Heart left ventricle (tissue), 16 donors: ENCODE measurements around the gene PLEKHA1. TPM values are rescaled to one million over a fixed set of nuclear protein-coding genes. Genes with fewer than 3 reads are reported as not detected.

Experiments
- ATAC-seq, 4 donors: fragments of 200-7000 bp; cut with Tn5 transposase; one replicate each; pipeline ENCODE4 v1.9.1; 2020 to 2022; ENCODE audit warnings: moderate library complexity in 4 of 4, mild to moderate bottlenecking in 3 of 4, moderate number of reproducible peaks in 1 of 4
- DNase-seq, 5 donors: peaks; one replicate each; pipeline ENCODE4 v3.0.0-alpha.2; 2020
- H3K27ac ChIP-seq, 12 donors: fragments of 200-600 bp; sonication (generic) in 4 of 12; one replicate each; pipeline versions ENCODE4 v1.5.0 to v1.8.0; 2016 to 2022; ENCODE audit warnings: mild to moderate bottlenecking in 2 of 12
- H3K27me3 ChIP-seq, 9 donors: fragments of 200-600 bp; sonication (generic) in 2 of 9; one replicate each; pipeline versions ENCODE4 v1.5.1 to v1.8.0; 2016 to 2022; ENCODE audit warnings: mild to moderate bottlenecking in 3 of 9
- H3K36me3 ChIP-seq, 9 donors: fragments of 200-600 bp; sonication (generic) in 2 of 9; one replicate each; pipeline versions ENCODE4 v1.5.0 to v1.8.0; 2018 to 2022; ENCODE audit warnings: mild to moderate bottlenecking in 2 of 9
- H3K4me1 ChIP-seq, 12 donors: fragments of 200-600 bp; sonication (generic) in 4 of 12; one replicate each; pipeline versions ENCODE4 v1.5.0 to v1.8.0; 2016 to 2022; ENCODE audit warnings: mild to moderate bottlenecking in 3 of 12
- H3K4me3 ChIP-seq, 12 donors: fragments of 200-600 bp; sonication (generic) in 4 of 12; one replicate each; pipeline versions ENCODE4 v1.5.0 to v1.8.0; 2017 to 2022; ENCODE audit warnings: mild to moderate bottlenecking in 9 of 12, moderate library complexity in 4 of 12
- H3K9me3 ChIP-seq, 12 donors: fragments of 200-600 bp; sonication (generic) in 4 of 12; one replicate each; pipeline versions ENCODE4 v1.5.0 to v1.8.0; 2016 to 2022; ENCODE audit warnings: mild to moderate bottlenecking in 1 of 12
- CTCF ChIP-seq, 12 donors: fragments of 200-600 bp; sonication (generic) in 4 of 12; IDR thresholded peaks; one replicate each; pipeline versions ENCODE4 v1.5.0 to v1.8.0; 2018 to 2022; ENCODE audit warnings: antibody characterized with exemption in 12 of 12, mild to moderate bottlenecking in 5 of 12
- POLR2A ChIP-seq, 2 donors: fragments of 450-650 bp; IDR thresholded peaks; one replicate each; pipeline ENCODE4 v1.6.1; 2017; ENCODE audit warnings: antibody characterized with exemption in 2 of 2, mild to moderate bottlenecking in 2 of 2, moderate library complexity in 2 of 2
- WGBS, 4 donors: extraction: QIAGEN DNeasy Blood & Tissue Kit in 2 of 4; methylation state at CpG; one replicate each; pipeline versions ENCODE4 v1.1.5 to v1.1.7; 2013 to 2018; 5-methylcytosine and 5-hydroxymethylcytosine counted together
- intact Hi-C, 10 donors: fragments of 100-400 bp; cut with DNase I; formaldehyde crosslinking; loops; one replicate each; pipeline versions ENCODE4 v1.11.1 to v1.14.2; 2022
- polyA plus RNA-seq, 2 donors: library from polyadenylated mRNA; stranded (reverse); fragments of 200-250 nt; gene quantifications; one replicate each; pipeline ENCODE4 v1.2.3, GENCODE V29; 2013
- total RNA-seq, 9 donors: library from RNA; depleted of rRNA in 2 of 9; stranded (reverse); fragments of >200 nt in 2 of 9; fragmentation: NEBNext Ultra II Directional in 3 of 9; extraction: Animal tissue kit (Norgen Biotek cat#: 25700) in 3 of 9; gene quantifications; one replicate each; pipeline versions ENCODE4 v1.1.0 to v1.2.4, GENCODE V29; 2016 to 2023
- donor health status: ischemic (EF 13 %, LVEDD 7.1; RV severe dilation, severe dysfunction).
- donor health status: healthy with polysubstance abuse.
- donor health status: DM: no; HTN: yes; CAD: no.
- donor health status: DM: no; HTN: no; CAD: no.
- donor health status: ischemic (EF 25% LVEDD 6.9; RV normal size, moderate dysfunction).
- donor health status: ischemic (EF 25% LVEDD 5.7; RV mildly dilated, moderate dysfunction).
- donor health status: healthy.
- donor health status: DM: yes; HTN: yes; CAD: no.
- donor health status: ischemic (EF 35%, LVEDD 5.7; RV mildly dilated, moderate dysfunction).
- donor health status: nonischemic (EF 11% LVEDD 7.7; RV severe dilation, severe dysfunction).
- donor health status: DM: yes; HTN: yes; CAD: no.
- donor health status: PGD.
- donor health status: ischemic (EF 29% LVEDD 5.4; RV normal size, mild dysfunction).
- donor health status: nonischemic (EF 23%, LVEDD 6.1; RV moderate dilation, normal function).

Gene PLEKHA1
- total and polyA plus RNA-seq, 11 donors: 14.1 to 70.6 (median 43.3) TPM

- Histone ChIP-seq H3K4me1 (peaks cover 0 to 39% (median 8%) of the 10 kb centered on the region in 12 donors), H3K36me3 (no peaks in the 10 kb centered on the region), H3K27me3 (no peaks in the 10 kb centered on the region), H3K27ac (peak overlapping the region in 11 of 12 donors; percentile 37 to 81 (median 69)), H3K9me3 (no peaks in the 10 kb centered on the region), H3K4me3 (no peak overlapping the region)
- peak; percentile 60 to 79 (median 72) for ATAC-seq
- DNase-seq: peak in 4 of 5 donors; percentile 50 to 70 (median 66)
- 36 to 45% (median 42%) methylated on average over 11 of the region's 11 CpGs for WGBS, 4 donors
- intact Hi-C loops: loop anchor here in 9 of 10 donors (1.0 to 10.0 kb wide), 8 partner anchors 33 to 226 kb away; partner anchors contain the start of genes DMBT1 (in 2 of the 9) and PLEKHA1 (in 1 of the 9)
- TF ChIP-seq POLR2A (IDR thresholded peaks at IDR 0.05) (no peak), CTCF (IDR thresholded peaks at IDR 0.05) (no peak)
Measured at GRCh38 chr10:122341141-122341810, 33.2 kb upstream of the PLEKHA1 start.

- peaks cover 0 to 39% (median 8%) of the 10 kb centered on the region in 12 donors for H3K4me1 ChIP-seq
- WGBS, 4 donors: 57 to 61% (median 60%) methylated on average over 8 of the region's 8 CpGs
Measured at GRCh38 chr10:122342293-122343134, 32.0 kb upstream of the PLEKHA1 start.

GRCh38 chr10:122343135-122343800 lies 31.2 kb upstream of the PLEKHA1 start:
- Histone ChIP-seq H3K4me3 (no peak overlapping the region), H3K4me1 (peaks cover 0 to 37% (median 8%) of the 10 kb centered on the region in 12 donors), H3K9me3 (no peaks in the 10 kb centered on the region), H3K36me3 (no peaks in the 10 kb centered on the region), H3K27ac (no peak overlapping the region), H3K27me3 (no peaks in the 10 kb centered on the region)
- no peak for ATAC-seq
- DNase-seq: no peak
- intact Hi-C loops: loop anchor here (2.0 to 10.0 kb wide), 12 partner anchors 24 to 224 kb away; partner anchors contain the start of gene DMBT1 (in 2 of the 10)
- 92 to 94% (median 92%) methylated on average over 11 of the region's 11 CpGs for WGBS, 4 donors
- TF ChIP-seq POLR2A (IDR thresholded peaks at IDR 0.05) (no peak), CTCF (IDR thresholded peaks at IDR 0.05) (no peak)

More at GRCh38 chr10:122342293-122343134, 32.0 kb upstream of the PLEKHA1 start:
- no peaks in the 10 kb centered on the region for H3K9me3 ChIP-seq
- intact Hi-C loops: loop anchor here (1.0 to 10.0 kb wide), 13 partner anchors 24 to 225 kb away; partner anchors contain the start of gene DMBT1 (in 2 of the 10)
- H3K27ac ChIP-seq: peak overlapping the region in 7 of 12 donors; percentile 30 to 79 (median 69)
- DNase-seq (peak in 2 of 5 donors; percentile 43 to 44), ATAC-seq (peak in 2 of 4 donors; percentile 38 to 46)
- no peaks in the 10 kb centered on the region for H3K36me3 ChIP-seq
- H3K27me3 ChIP-seq: no peaks in the 10 kb centered on the region
- peak; percentile 75 to 92 (median 82) for TF ChIP-seq CTCF (IDR thresholded peaks at IDR 0.05)
- TF ChIP-seq POLR2A (IDR thresholded peaks at IDR 0.05): no peak
- H3K4me3 ChIP-seq: no peak overlapping the region
